Upper lobe of left lung (tissue), 6 donors: ENCODE results near the gene NCOR2. TPM values are rescaled to one million over a fixed set of nuclear protein-coding genes. Genes with fewer than 3 reads are reported as not detected.

Experiments
- ATAC-seq, 2 donors: fragments of 200-7000 bp; cut with Tn5 transposase; one replicate each; pipeline ENCODE4 v1.9.1; 2022; ENCODE audit warnings: mild to moderate bottlenecking in 2 of 2, moderate library complexity in 2 of 2; ENCODE audit not compliant: low FRiP score in 2 of 2
- DNase-seq, 2 donors: peaks; one replicate each; pipeline ENCODE4 v3.0.0-alpha.2; 2019 to 2020
- H3K27ac ChIP-seq, 4 donors: fragments of 200-600 bp; sonication (generic); one replicate each; pipeline ENCODE4 v1.5.1; 2016 to 2019
- H3K27me3 ChIP-seq, 4 donors: fragments of 200-600 bp; sonication (generic); one replicate each; pipeline ENCODE4 v1.5.1; 2017 to 2019
- H3K36me3 ChIP-seq, 4 donors: fragments of 200-600 bp; sonication (generic); one replicate each; pipeline ENCODE4 v1.5.1; 2016 to 2019
- H3K4me1 ChIP-seq, 4 donors: fragments of 200-600 bp; sonication (generic); one replicate each; pipeline ENCODE4 v1.5.1; 2018 to 2019
- H3K4me3 ChIP-seq, 4 donors: fragments of 200-600 bp; sonication (generic); one replicate each; pipeline ENCODE4 v1.5.1; 2017 to 2019; ENCODE audit warnings: mild to moderate bottlenecking in 2 of 4, moderate library complexity in 1 of 4
- H3K9me3 ChIP-seq, 4 donors: fragments of 200-600 bp; sonication (generic); one replicate each; pipeline ENCODE4 v1.5.1; 2018 to 2019
- CTCF ChIP-seq, 6 experiments: fragments of 450-650 bp in 4 of 6; fragments of 200-600 bp in 2 of 6; sonication (generic) in 2 of 6; IDR thresholded peaks; one replicate each; pipeline ENCODE4 v1.5.1; 2016 to 2019; ENCODE audit warnings: antibody characterized with exemption in 6 of 6
- EP300 ChIP-seq, 4 donors: sonication (generic); formaldehyde crosslinking; IDR thresholded peaks; one replicate each; pipeline ENCODE4 v1.5.1; 2017; ENCODE audit warnings: antibody characterized with exemption in 4 of 4, control low read depth in 2 of 4
- POLR2A ChIP-seq, 4 donors: fragments of 450-650 bp; IDR thresholded peaks; one replicate each; pipeline ENCODE4 v1.5.1; 2016 to 2017; ENCODE audit warnings: antibody characterized with exemption in 4 of 4, mild to moderate bottlenecking in 2 of 4
- POLR2AphosphoS5 ChIP-seq, 2 donors: sonication (generic); formaldehyde crosslinking; IDR thresholded peaks; one replicate each; pipeline ENCODE4 v1.5.1; 2017; ENCODE audit warnings: antibody characterized with exemption in 2 of 2
- WGBS, 2 donors: methylation state at CpG; one replicate each; pipeline ENCODE4 v1.1.5; 2017 to 2018; 5-methylcytosine and 5-hydroxymethylcytosine counted together
- total RNA-seq, 6 donors: library from RNA; depleted of rRNA in 4 of 6; stranded (reverse); fragments of >200 nt in 4 of 6; gene quantifications; one replicate each; pipeline versions ENCODE4 v1.1.0 to v1.2.1, GENCODE V29; 2016 to 2021
- donor health status: DM: no; HTN: no; CAD: no; lungs with moderate emphysema.
- donor health status: DM: no; HTN: yes; CAD: no; lungs with severe emphysema.

Gene NCOR2
- total RNA-seq, 6 donors from 2014 or later: 188 to 603 (median 373) TPM

GRCh38 chr12:124542021-124542949 is 25.1 kb downstream of the NCOR2 start:
- DNase-seq (peak in 1 of 2 donors; percentile 81), ATAC-seq (peak in 1 of 2 donors; percentile 16)
- WGBS, 2 donors: 84 to 90% methylated on average over 2 to 25 of the region's 28 CpGs
- Histone ChIP-seq H3K27me3 (no peaks in the 10 kb centered on the region), H3K4me3 (no peak overlapping the region), H3K27ac (peak overlapping the region in 1 of 4 donors; percentile 52), H3K4me1 (peaks cover 76 to 84% (median 80%) of the 10 kb centered on the region in 4 donors), H3K36me3 (no peaks in the 10 kb centered on the region), H3K9me3 (no peaks in the 10 kb centered on the region)
- no peak for TF ChIP-seq EP300 (IDR thresholded peaks at IDR 0.05)

- H3K9me3 ChIP-seq: no peaks in the 10 kb centered on the region
- no peak overlapping the region for H3K27ac ChIP-seq
- no peaks in the 10 kb centered on the region for H3K36me3 ChIP-seq
- no peak for ATAC-seq
- 70% methylated on average over 1 of the region's 1 CpG; no CpG with 5 or more reads in 1 of the 2 donors for WGBS, 2 donors
- DNase-seq: no peak
- H3K4me1 ChIP-seq: peaks cover 77 to 83% (median 78%) of the 10 kb centered on the region in 4 donors
- H3K4me3 ChIP-seq: no peak overlapping the region
- no peak for TF ChIP-seq POLR2A (IDR thresholded peaks at IDR 0.05)
- TF ChIP-seq POLR2AphosphoS5 (IDR thresholded peaks at IDR 0.05): no peak
- TF ChIP-seq EP300 (IDR thresholded peaks at IDR 0.05): no peak
- TF ChIP-seq CTCF (IDR thresholded peaks at IDR 0.05): no peak
- no peaks in the 10 kb centered on the region for H3K27me3 ChIP-seq
These were observed 26.1 kb downstream of the NCOR2 start for GRCh38 chr12:124541322-124541721.

DNA sequence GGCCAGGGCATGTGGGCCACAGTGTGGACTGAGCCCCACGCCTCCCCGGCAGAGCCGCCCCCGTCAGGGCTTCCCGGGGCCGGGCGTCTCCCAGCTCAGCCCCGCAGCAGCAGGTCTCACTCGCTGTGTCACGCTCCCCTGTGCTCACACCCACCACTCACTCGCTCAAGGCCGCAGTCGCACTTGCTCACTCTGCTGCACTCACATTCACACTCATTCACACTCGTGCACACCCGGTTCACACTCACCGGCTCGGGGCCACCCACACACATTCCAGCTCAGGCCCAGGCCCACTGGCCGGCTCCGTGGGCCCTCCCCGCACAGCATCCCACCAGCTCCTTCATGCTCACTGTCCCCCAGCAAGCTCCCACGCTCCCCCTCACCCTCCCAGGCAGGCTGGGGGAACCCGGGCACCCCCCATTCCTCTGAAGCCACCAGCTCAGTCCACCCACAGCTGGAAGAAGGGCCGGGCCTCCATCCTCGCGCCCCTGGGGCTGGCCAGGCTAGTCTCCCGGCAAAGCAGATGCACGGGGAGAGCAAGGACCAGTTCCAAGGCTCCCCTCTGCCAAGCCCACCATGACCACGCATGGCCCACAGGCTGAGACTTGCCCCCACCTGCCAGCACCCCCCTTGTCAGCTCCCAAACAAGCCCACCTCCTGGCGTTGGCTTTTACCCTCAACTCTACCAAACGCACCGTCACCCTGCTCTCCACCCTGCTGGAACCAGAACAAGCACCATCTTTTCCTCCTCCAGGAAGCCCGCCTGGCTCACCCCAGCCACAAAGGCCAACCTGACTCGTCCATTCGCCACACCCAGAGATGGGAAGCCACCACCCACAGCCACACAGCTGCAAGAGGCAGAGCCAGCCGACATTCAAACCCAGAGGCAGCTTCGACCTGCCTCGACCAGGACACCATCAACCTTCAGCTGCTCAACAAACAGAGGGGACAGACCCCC is 28.0 kb downstream of the NCOR2 start:
- ATAC-seq (peak in 1 of 2 donors; percentile 0), DNase-seq (peak in 1 of 2 donors; percentile 83)
- H3K9me3 ChIP-seq: no peaks in the 10 kb centered on the region
- peak overlapping the region; percentile 70 to 79 (median 74) for H3K27ac ChIP-seq
- no peaks in the 10 kb centered on the region for H3K27me3 ChIP-seq
- TF ChIP-seq POLR2A (IDR thresholded peaks at IDR 0.05) (no peak), EP300 (IDR thresholded peaks at IDR 0.05) (no peak), POLR2AphosphoS5 (IDR thresholded peaks at IDR 0.05) (no peak), CTCF (IDR thresholded peaks at IDR 0.05) (no peak)
- WGBS, 2 donors: 78 to 81% methylated on average over 28 to 36 of the region's 37 CpGs
- H3K4me3 ChIP-seq: no peak overlapping the region
- H3K4me1 ChIP-seq: peaks cover 58 to 64% (median 59%) of the 10 kb centered on the region in 4 donors
- peaks cover 0 to 4% (median 1%) of the 10 kb centered on the region in 4 donors for H3K36me3 ChIP-seq

DNA sequence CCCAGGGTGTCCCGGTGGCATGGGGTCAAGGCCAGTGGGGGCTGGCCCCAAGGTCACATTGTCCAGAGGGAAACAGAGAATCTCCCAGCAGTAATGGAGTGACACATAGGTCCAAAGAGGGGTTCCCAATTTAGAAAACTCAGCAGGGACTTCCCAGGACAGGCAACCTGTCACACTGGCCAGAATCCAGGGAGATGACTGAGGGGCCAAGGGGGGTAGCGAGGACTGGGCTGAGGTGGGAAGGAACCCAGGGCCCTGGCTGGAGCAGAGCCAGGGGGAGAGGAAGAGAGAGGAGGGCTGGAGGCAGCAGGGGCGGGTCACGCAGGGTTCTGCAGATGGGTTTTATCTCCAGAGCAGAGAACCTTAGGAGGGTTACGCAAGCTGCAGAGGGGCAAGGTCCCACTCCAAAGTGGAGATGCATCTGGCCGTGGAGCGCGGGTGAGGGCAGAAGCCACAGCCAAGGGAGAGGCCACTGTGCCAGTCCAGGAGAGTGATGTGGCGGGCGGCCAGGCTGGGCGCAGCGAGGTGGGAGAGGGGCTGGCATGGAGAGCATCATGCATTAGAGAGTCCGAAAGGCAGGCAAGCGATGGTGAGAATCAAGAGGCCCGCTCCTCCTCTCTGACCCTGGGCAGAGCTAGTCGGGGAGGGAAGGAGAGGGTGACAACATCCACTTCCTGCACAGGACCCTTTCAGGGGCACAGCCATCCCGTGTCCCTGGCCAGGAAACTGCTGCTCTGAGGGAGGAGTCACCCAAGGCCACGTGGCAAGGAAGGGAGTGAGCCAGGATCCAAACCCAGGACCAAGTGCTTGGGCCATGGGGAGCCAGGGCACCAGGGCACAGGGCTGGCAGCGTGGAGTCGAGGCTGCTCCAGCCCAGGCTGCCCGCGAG is 29.0 kb downstream of the NCOR2 start:
- ATAC-seq (peak; percentile 1 to 9), DNase-seq (peak in 1 of 2 donors; percentile 85)
- no peaks in the 10 kb centered on the region for H3K27me3 ChIP-seq
- H3K9me3 ChIP-seq: no peaks in the 10 kb centered on the region
- no peak overlapping the region for H3K4me3 ChIP-seq
- H3K36me3 ChIP-seq: peaks cover 0 to 9% (median 2%) of the 10 kb centered on the region in 4 donors
- TF ChIP-seq POLR2AphosphoS5 (IDR thresholded peaks at IDR 0.05) (no peak), CTCF (IDR thresholded peaks at IDR 0.05) (no peak), EP300 (IDR thresholded peaks at IDR 0.05) (no peak), POLR2A (IDR thresholded peaks at IDR 0.05) (no peak)
- peaks cover 49 to 55% (median 50%) of the 10 kb centered on the region in 4 donors for H3K4me1 ChIP-seq
- WGBS, 2 donors: 37 to 39% methylated on average over 13 to 22 of the region's 22 CpGs
- H3K27ac ChIP-seq: peak overlapping the region; percentile 70 to 79 (median 74)
